ENCODE results near the gene SPDYE3.
"Not testable (repeated sequence)": the region's sequence is repeated elsewhere in the genome, so short reads cannot be mapped to it uniquely, and the experiment has no call there.

- TF ChIP-seq SMAD4 (CRISPR knock-in tag; IDR thresholded peaks at IDR 0.05); CTCF (IDR thresholded peaks at IDR 0.05); ATF3 (CRISPR knock-in tag; conservative IDR thresholded peaks at IDR 0.05); USF2 (CRISPR knock-in tag; IDR thresholded peaks at IDR 0.05); CREB1 (CRISPR knock-in tag; IDR thresholded peaks at IDR 0.05); CDX4 (CRISPR knock-in tag; IDR thresholded peaks at IDR 0.05; ENCODE audit: borderline replicate concordance); ZNF512 (CRISPR knock-in tag; IDR thresholded peaks at IDR 0.05; ENCODE audit: borderline replicate concordance): not testable (repeated sequence)
Measured at GRCh38 chr7:100276126-100276525, 31.4 kb upstream of the SPDYE3 start.
